ENCODE data around the gene WDR74.
"Not testable (repeated sequence)": the region's sequence is repeated elsewhere in the genome, so short reads cannot be mapped to it uniquely, and the experiment has no call there.

The WDR74 gene

DNA sequence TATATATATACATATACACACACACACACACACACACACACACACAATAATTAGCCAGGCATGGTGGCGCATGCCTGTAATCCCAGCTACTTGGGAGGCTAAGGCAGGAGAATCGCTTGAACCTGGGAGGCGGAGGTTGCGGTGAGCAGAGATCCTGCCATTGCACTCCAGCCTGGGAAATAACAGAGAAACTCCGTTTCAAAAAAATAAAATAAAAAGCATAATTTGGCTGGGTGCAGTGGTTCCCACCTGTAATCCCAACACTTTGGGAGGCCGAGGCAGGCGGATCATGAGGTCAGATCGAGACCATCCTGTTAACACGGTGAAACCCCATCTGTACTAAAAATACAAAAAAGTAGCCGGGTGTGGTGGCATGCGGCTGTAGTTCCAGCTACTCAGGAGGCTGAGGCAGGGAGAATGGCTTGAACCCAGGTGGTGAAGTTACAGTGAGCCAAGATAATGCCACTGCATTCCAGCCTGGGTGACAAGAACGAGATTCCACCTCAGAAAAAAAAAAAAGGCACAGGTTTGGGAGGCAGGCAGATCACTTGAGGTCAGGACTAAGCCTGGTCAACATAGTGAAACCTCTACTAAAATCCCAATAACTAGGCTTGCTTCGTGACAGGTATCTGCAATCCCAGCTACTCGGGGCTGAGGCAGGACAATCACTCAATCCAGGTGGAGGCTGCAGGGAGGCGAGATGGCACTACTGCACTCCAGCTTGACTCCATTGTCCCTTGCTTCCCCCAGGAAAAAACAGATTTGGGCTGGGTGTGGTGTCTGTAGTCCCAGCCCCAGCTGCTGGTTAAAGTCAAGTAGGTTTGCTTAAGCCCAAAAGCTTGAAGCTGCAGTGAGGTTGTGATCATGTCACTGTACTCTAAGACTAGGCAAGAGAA lies 11.8 kb upstream of the WDR74 start:
- Histone ChIP-seq H3K9me3 (ENCODE audit: control insufficient read depth, low read length) (no peaks in the 10 kb centered on the region), H3K4me3 (ENCODE audit: extremely low read depth, insufficient read depth, low read length, poor library complexity, severe bottlenecking) (no peak overlapping the region), H3K36me3 (ENCODE audit: control insufficient read depth, insufficient read depth, low read length) (peaks cover 42% of the 10 kb centered on the region), H3K4me1 (ENCODE audit: control insufficient read depth, insufficient read depth, low read length, poor library complexity, severe bottlenecking) (peaks cover 11% of the 10 kb centered on the region), H3K27ac (ENCODE audit: low read depth, low read length, severe bottlenecking) (peak overlapping the region; percentile 64)
- 35 to 46% methylated on average over 10 to 15 of the region's 15 CpGs for WGBS, 2 experiments (ENCODE audit: insufficient coverage in 2 of 2)

DNA sequence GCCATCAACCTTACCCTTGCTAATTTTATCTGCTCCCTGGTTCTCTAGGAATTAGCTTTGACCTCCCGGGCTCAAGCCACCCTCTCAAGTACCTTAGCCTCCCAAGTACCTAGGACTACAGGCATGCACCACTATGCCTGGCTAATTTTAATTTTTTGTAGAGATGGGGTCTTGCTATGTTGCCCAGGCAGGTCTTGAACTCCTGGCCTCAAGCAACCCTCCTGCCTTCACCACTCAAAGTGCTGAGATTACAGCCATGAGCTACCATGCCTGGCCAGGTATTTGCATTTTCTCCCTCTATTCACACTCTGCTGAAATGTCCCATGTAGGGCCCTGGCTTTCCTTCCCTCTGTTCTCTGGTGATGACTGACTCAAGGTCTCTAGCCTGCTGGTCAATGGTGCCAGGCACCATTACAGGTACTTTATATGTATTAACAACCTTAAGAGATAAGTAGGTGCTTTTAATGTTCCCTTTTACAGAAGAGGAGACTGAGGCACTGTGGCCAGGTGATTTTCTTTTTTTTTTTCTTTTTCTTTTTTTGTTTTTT lies 8.5 kb upstream of the WDR74 start:
- H3K36me3 ChIP-seq (ENCODE audit: control insufficient read depth, insufficient read depth, low read length), result peaks cover 17% of the 10 kb centered on the region
- WGBS, 2 experiments (ENCODE audit: insufficient coverage in 2 of 2), result 75 to 100% methylated on average over 1 of the region's 1 CpG
- H3K4me3 ChIP-seq (ENCODE audit: extremely low read depth, insufficient read depth, low read length, poor library complexity, severe bottlenecking), result no peak overlapping the region
- H3K27ac ChIP-seq (ENCODE audit: low read depth, low read length, severe bottlenecking), result no peak overlapping the region
- peaks cover 5% of the 10 kb centered on the region for H3K4me1 ChIP-seq (ENCODE audit: control insufficient read depth, insufficient read depth, low read length, poor library complexity, severe bottlenecking)
- H3K9me3 ChIP-seq (ENCODE audit: control insufficient read depth, low read length), result no peaks in the 10 kb centered on the region

DNA sequence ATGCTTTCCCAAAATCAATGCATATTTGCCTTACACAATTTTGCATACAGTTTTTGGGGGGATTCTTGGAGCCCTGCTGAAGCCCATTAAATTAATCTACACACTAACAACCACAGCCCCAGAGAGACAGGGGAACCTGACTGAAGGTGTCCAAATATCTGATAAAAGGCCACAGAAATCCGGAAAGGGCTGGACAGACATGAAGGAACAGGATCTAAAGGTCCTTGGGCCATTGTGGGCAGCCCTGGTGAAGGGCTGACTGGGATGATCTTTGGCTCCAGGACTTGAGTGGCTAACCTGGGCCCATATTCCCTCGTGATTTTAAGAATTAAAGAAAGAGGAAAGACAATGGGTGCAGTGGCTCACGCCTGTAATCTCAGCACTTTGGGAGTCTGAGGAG lies 6.8 kb upstream of the WDR74 start:
- H3K27ac ChIP-seq (ENCODE audit: low read depth, low read length, severe bottlenecking), result no peak overlapping the region
- no peaks in the 10 kb centered on the region for H3K9me3 ChIP-seq (ENCODE audit: control insufficient read depth, low read length)
- H3K36me3 ChIP-seq (ENCODE audit: control insufficient read depth, insufficient read depth, low read length), result no peaks in the 10 kb centered on the region
- 87% methylated on average over 3 of the region's 3 CpGs for WGBS, 2 experiments (ENCODE audit: insufficient coverage in 2 of 2)
- H3K4me1 ChIP-seq (ENCODE audit: control insufficient read depth, insufficient read depth, low read length, poor library complexity, severe bottlenecking), result peaks cover 7% of the 10 kb centered on the region
- no peak overlapping the region for H3K4me3 ChIP-seq (ENCODE audit: extremely low read depth, insufficient read depth, low read length, poor library complexity, severe bottlenecking)

DNA sequence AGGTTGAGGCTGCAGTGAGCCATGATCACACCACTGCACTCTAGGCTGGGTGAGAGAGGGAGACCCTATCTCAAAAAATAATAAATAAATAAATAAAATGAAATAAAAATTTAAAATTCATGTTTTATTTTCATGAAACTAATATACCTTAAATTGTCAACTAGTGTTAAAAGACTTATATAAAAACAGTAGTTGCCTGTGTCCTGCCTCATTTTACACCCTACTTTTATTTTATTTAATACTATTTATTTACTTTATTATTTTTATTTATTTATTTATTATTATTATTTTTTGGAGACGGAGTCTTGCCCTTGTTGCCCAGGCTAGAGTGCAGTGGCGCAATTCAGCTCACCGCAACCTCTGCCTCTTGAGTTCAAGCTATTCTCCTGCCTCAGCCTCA lies 4.8 kb upstream of the WDR74 start:
- Histone ChIP-seq H3K9me3 (ENCODE audit: control insufficient read depth, low read length) (no peaks in the 10 kb centered on the region), H3K4me1 (ENCODE audit: control insufficient read depth, insufficient read depth, low read length, poor library complexity, severe bottlenecking) (peaks cover 7% of the 10 kb centered on the region), H3K4me3 (ENCODE audit: extremely low read depth, insufficient read depth, low read length, poor library complexity, severe bottlenecking) (no peak overlapping the region), H3K36me3 (ENCODE audit: control insufficient read depth, insufficient read depth, low read length) (no peaks in the 10 kb centered on the region), H3K27ac (ENCODE audit: low read depth, low read length, severe bottlenecking) (no peak overlapping the region)
- 83 to 93% methylated on average over 2 to 3 of the region's 3 CpGs for WGBS, 2 experiments (ENCODE audit: insufficient coverage in 2 of 2)

DNA sequence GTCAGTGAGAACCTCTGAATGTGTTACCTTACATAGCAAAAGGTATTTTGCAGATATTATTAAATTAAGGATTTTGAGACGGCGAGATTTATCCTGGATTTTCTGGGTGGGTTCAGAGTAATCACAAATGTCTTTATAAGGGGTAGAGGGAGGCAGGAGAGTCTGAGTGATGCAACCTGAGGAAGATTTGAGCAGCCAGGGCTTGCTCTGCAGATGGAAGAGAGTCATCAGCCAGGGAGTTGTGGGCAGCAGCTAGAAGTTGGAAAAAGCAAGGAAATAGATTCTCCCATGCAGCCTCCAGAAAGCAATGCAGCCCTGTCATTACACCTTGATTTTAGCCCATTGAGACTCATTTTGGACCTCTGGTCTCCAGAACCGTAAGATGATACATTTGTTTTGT lies 4.1 kb upstream of the WDR74 start:
- WGBS, 2 experiments (ENCODE audit: insufficient coverage in 2 of 2), result 94 to 96% methylated on average over 3 of the region's 3 CpGs

DNA sequence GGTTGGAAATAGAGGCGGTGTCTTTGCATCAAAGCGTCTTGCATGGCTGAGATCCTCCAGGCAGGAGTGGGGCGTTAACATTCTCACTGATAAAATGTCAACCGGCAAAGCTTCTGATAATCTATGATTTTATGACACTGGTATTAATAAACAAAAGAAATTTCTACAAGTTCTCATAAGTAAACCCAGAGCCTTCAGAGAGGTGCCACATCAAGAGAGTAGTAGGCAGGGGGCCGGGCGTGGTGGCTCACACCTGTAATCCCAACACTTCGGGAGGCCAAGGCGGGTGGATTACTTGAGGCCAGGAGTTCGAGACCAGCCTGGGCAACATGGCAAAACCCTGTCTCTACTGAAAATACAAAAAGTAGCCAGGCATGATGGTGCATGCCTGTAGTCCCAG lies 3.5 kb upstream of the WDR74 start:
- peak overlapping the region; percentile 100 for H3K27ac ChIP-seq (ENCODE audit: low read depth, low read length, severe bottlenecking)
- 92 to 95% methylated on average over 7 of the region's 9 CpGs for WGBS, 2 experiments (ENCODE audit: insufficient coverage in 2 of 2)
- H3K36me3 ChIP-seq (ENCODE audit: control insufficient read depth, insufficient read depth, low read length); H3K4me1 ChIP-seq (ENCODE audit: control insufficient read depth, insufficient read depth, low read length, poor library complexity, severe bottlenecking); H3K9me3 ChIP-seq (ENCODE audit: control insufficient read depth, low read length); H3K4me3 ChIP-seq (ENCODE audit: extremely low read depth, insufficient read depth, low read length, poor library complexity, severe bottlenecking): not testable (repeated sequence)

More for the DNA sequence above, 4.1 kb upstream of the WDR74 start:
- Histone ChIP-seq H3K27ac (ENCODE audit: low read depth, low read length, severe bottlenecking) (no peak overlapping the region), H3K36me3 (ENCODE audit: control insufficient read depth, insufficient read depth, low read length) (no peaks in the 10 kb centered on the region), H3K9me3 (ENCODE audit: control insufficient read depth, low read length) (no peaks in the 10 kb centered on the region), H3K4me3 (ENCODE audit: extremely low read depth, insufficient read depth, low read length, poor library complexity, severe bottlenecking) (no peak overlapping the region), H3K4me1 (ENCODE audit: control insufficient read depth, insufficient read depth, low read length, poor library complexity, severe bottlenecking) (peaks cover 9% of the 10 kb centered on the region)

DNA sequence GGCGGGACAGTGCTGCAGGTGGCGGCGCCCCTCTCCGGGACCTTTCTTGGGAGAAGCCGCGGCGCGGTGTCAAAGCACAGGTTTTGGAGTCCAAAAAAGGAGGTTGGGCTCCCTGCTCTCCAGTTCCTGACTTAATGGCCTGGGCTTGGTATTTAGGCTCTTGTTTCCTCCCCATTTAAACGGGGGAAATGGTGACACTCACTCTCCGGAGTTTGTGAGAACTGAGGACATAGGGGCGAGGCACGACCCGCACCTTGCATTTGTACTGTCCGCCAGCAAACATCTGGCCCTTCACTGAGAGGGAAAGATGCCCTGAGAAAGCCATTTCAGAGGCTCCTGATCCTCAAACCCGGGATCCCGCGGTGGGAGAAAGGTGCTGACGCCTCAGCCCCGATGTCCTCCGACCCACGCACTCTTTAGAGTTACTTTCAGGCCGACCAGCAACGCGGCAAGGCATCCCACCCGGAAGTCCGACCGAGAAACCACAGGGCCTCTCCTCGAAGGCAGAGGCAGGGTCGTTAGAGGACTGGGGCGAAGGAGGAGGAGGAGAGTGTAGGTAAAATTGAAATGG lies 2.9 kb upstream of the WDR74 start:
- WGBS, 2 experiments (ENCODE audit: insufficient coverage in 2 of 2), result 6 to 10% methylated on average over 28 to 29 of the region's 30 CpGs
- peak overlapping the region; percentile 30 for H3K4me3 ChIP-seq (ENCODE audit: extremely low read depth, insufficient read depth, low read length, poor library complexity, severe bottlenecking)
- H3K27ac ChIP-seq (ENCODE audit: low read depth, low read length, severe bottlenecking), result peak overlapping the region; percentile 100
- H3K9me3 ChIP-seq (ENCODE audit: control insufficient read depth, low read length), result no peaks in the 10 kb centered on the region
- peaks cover 9% of the 10 kb centered on the region for H3K36me3 ChIP-seq (ENCODE audit: control insufficient read depth, insufficient read depth, low read length)
- H3K4me1 ChIP-seq (ENCODE audit: control insufficient read depth, insufficient read depth, low read length, poor library complexity, severe bottlenecking), result peaks cover 10% of the 10 kb centered on the region

DNA sequence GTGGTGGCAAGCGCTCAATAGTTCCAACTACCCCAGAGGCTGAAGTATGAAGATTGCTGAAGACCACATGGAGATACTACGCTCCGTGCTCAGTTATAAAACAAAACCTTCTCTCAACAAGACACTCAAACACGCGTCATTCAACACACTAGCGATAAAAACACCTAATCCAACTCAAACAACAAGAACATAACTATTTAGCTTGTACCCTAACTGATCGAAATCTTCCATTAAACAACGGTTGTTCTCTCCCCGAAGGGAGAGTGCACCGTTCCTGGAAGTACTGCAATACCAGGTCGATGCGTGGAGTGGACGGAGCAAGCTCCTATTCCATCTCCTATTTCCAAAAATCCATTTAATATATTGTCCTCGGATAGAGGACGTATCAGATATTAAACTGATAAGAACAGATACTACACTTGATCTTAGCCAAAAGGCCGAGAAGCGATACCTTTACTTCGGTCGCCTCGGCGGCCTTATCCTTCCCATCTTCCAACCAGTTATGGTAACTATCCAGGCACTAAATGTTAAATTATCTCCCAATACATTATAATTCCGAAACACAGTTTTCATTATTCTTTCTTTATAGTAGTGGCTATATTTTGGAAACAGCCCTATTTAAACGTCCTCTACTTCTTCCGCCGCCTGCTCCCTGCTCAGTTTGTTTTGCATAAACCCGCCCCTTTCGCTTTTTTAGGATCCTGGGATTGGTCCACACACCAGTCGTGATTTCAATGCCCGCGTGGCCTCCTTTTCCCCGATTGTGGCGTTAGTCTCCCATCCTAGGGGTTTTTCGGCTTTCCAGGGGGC lies 2.2 kb upstream of the WDR74 start:
- WGBS, 2 experiments (ENCODE audit: insufficient coverage in 2 of 2), result 0% methylated on average over 19 to 28 of the region's 33 CpGs
- Histone ChIP-seq H3K4me1 (ENCODE audit: control insufficient read depth, insufficient read depth, low read length, poor library complexity, severe bottlenecking) (peaks cover 10% of the 10 kb centered on the region), H3K36me3 (ENCODE audit: control insufficient read depth, insufficient read depth, low read length) (peaks cover 15% of the 10 kb centered on the region), H3K27ac (ENCODE audit: low read depth, low read length, severe bottlenecking) (peak overlapping the region; percentile 100), H3K4me3 (ENCODE audit: extremely low read depth, insufficient read depth, low read length, poor library complexity, severe bottlenecking) (peak overlapping the region; percentile 30), H3K9me3 (ENCODE audit: control insufficient read depth, low read length) (no peaks in the 10 kb centered on the region)

DNA sequence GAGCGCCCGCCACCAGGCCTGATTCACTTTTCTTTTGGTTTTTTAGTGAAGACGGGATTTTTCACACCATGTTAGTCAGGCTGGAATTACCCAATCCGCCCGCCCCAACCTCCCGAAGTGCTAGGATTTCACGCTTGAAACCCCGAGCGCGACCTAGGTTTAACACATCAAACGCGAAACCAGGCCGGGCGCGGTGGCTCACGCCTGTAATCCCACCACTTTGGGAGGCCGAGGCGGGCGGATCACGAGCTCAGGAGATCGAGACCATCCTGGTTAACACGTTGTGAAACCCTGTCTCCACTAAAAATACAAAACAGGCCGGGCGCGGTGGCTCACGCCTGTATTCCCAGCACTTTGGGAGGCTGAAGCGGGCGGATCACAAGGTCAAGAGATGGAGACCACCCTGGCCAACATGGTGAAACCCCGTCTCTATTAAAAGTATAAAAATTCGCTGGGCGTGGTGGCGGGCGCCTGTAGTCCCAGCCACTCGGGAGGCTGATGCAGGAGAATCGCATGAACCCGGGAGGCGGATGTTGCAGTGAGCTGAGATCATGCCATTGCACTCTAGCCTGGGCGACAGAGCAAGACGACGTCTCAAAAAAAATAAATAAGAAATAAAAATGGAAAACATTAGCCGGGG lies 1.5 kb upstream of the WDR74 start:
- H3K9me3 ChIP-seq (ENCODE audit: control insufficient read depth, low read length); H3K4me1 ChIP-seq (ENCODE audit: control insufficient read depth, insufficient read depth, low read length, poor library complexity, severe bottlenecking): not testable (repeated sequence)
- H3K4me3 ChIP-seq (ENCODE audit: extremely low read depth, insufficient read depth, low read length, poor library complexity, severe bottlenecking), result peak overlapping the region; percentile 98
- WGBS, 2 experiments (ENCODE audit: insufficient coverage in 2 of 2), result 5 to 7% methylated on average over 33 to 35 of the region's 41 CpGs
- peaks cover 22% of the 10 kb centered on the region for H3K36me3 ChIP-seq (ENCODE audit: control insufficient read depth, insufficient read depth, low read length)
- peak overlapping the region; percentile 100 for H3K27ac ChIP-seq (ENCODE audit: low read depth, low read length, severe bottlenecking)

DNA sequence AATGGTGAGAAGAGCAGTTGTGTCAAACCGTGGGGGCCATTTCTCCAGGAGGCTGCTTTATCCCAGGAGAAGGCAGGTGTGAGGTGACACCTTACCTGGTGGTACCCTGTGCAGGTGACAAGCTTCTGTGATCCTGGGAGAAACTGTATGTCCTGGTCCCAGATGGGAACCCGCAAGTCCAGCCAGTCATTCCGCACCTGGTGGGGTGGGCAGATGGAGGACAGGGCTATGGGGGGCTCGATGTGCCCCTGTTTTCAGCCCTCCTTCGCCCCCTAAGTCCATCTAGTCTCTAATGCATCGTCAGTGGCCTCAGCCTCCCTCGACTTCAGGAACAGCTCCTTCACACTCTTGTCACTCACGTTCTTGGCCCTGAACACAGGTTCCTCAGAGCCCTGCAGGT lies 4.1 kb downstream of the WDR74 start:
- peaks cover 10% of the 10 kb centered on the region for H3K4me1 ChIP-seq (ENCODE audit: control insufficient read depth, insufficient read depth, low read length, poor library complexity, severe bottlenecking)
- peaks cover 54% of the 10 kb centered on the region for H3K36me3 ChIP-seq (ENCODE audit: control insufficient read depth, insufficient read depth, low read length)
- no peak overlapping the region for H3K27ac ChIP-seq (ENCODE audit: low read depth, low read length, severe bottlenecking)
- H3K9me3 ChIP-seq (ENCODE audit: control insufficient read depth, low read length), result no peaks in the 10 kb centered on the region
- H3K4me3 ChIP-seq (ENCODE audit: extremely low read depth, insufficient read depth, low read length, poor library complexity, severe bottlenecking), result no peak overlapping the region
- 89 to 98% methylated on average over 7 of the region's 8 CpGs for WGBS, 2 experiments (ENCODE audit: insufficient coverage in 2 of 2)
